HG02981 (cell line): ENCODE measurements around the gene CCDC154.
"Not testable (repeated sequence)": the region's sequence is repeated elsewhere in the genome, so short reads cannot be mapped to it uniquely, and the experiment has no call there.

Source experiments
- ATAC-seq: cut with Tn5 transposase; IDR thresholded peaks from one replicate; pipeline ENCODE4 v1.9.1; 2021; ENCODE audit warnings: mild to moderate bottlenecking, moderate library complexity; ENCODE audit not compliant: unreplicated experiment

The CCDC154 gene

DNA sequence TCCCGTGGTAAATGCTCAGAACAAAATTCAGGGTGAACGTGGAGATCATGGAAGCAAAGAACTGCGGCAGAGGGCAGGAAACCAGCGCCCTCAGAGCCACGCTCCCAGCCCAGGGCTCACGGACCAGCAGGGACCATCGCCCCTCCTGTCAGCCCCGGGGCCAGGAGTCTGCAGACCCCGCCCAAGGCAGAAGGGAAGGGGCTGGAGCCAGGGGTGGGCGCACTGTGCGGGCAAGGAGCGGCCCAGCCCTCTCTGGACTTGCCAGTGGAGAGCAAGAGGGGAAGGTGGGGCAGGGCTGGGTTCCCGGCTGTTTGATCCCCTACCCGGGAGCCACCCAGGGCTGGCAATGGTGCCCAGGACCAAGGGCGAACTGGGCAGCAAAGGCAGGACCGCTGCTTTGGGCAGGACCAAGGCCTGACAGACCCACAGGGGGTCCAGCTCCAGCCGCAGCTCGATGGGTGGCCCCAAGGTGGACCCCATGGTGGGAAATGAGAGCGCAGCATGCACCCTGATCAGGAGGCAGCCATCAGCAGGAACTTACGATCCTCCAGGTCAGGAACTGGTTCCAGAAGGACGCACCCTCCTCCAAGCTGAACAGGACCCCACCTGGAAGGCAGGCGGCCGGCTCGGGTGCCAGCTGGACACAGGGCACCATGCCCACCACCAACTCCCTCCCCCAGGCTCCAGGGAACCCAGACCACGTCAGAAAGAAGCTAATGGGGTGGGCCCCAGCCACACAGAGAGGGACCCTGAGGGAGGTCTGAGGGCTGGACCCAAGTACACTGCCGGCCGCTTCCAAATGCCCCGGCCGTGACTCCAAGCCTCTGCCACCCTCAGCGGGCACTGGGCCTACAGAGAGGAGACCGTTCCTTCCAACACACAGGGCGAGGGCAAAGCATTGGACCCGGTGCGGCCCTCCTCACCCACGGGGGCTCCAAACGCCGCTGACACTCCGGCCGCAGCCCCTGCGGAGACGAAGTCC, 11.1 kb upstream of the CCDC154 start:
- ATAC-seq: no peak

DNA sequence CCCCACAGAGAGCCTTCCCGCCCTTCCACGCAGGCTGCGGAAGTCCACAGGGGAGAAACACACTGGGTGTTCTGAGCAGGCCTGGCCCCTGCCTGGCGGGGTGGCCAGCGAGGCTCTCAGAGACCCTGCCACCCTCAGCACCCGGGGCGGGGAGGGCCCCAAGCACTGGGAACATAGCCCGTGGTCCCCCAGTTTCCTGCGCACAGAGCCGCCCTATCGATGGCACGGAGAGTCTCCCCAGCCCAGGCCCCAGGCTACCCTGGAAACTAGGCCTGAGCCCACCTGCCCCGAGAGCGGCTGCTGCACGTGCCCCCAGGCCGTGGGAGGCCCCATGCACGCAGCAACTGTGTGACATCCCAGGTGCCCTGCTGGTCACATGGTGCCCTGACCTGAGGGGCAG, 10.2 kb upstream of the CCDC154 start:
- no peak for ATAC-seq

DNA sequence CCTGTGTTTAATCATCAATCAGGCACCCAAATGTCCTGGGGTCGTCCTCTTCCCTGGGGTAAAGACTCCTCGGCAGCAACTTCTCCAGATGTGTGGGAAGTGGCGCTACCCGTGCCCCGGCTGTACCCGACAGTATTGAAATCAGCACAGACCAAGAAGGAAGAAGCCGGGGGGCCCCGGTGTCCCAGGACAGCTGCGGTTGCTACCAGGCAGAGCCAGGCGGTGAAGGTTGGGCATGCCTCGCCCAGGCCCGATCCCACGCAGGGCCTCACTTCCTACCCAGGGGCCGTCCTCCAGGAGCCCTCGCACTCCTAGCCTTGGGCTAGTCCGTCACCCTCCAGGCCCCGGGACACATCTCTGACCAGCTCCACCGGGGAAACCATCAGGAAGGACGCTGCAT, 9.0 kb upstream of the CCDC154 start:
- no peak for ATAC-seq

DNA sequence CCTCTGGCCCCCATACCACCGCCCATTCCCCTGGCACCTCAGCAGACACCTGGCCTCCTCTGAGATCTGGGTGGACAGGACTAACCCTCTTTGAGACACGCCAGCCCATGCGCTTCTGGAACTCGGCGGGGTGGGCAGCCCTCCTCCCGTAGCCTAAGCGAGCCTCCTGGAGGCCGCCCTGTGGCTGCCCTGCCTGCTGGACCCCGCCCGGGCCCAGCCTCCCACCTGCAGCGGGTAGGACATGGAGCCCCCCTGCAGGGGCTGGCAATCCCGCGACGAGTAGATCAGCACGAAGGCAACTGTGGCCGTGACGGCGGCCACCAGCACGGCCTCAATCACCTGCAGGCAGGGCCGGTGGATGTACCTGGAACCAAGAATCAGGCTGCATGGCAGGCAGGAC, 8.2 kb upstream of the CCDC154 start:
- no peak for ATAC-seq

DNA sequence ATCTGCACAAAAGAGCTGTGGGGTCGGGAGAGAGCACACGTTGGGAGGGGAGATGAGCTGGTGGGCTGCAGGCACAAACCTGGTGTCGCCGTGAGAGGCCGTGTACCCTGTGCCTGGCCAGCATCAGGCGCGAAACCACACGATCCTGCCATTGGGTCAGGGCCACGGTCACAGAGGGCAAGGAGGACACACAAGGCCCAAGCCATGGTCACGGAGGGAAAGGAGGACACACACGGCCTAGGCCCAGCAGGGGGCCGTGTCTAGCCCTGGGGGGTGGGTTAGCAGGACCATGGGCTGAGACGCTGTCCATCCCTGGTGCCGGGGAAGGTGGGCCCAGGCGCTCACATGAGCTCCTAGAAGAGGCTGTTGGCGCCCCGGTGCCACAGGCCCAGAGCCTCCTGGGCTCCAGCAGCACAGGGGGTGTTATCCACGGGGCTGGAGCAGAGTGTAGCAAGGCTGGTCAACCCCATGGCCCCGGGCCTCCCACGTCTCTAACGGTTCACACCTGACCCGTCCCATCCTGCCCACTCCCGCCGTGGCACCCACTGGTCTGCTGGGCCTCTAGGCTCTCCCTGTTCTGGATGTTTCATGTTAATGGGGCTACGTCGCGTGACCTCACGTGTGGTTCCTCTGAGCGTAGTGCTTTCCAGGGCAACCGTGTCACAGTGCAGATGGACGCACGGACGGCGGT, 7.5 kb upstream of the CCDC154 start:
- no peak for ATAC-seq

DNA sequence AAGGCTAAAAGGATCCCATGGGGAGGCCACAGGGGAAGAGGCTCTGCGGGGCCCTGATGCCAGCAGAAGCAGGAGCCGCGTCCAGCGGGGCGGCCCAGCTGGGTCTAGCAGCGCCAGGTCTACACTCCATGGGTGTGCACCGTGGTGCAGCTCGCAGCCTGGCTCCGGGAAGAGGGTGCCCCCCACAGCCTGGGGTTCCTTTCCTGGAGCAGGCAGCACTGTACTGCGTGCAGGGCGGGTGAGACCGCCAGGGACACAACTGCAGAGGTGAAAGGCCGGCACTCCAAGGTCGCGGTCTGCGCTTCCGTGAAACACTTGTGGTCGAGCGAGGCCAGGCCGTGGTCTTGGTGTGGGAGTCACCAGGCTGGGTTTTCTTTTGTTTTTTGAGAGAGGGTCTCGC, 6.5 kb upstream of the CCDC154 start:
- ATAC-seq: no peak

DNA sequence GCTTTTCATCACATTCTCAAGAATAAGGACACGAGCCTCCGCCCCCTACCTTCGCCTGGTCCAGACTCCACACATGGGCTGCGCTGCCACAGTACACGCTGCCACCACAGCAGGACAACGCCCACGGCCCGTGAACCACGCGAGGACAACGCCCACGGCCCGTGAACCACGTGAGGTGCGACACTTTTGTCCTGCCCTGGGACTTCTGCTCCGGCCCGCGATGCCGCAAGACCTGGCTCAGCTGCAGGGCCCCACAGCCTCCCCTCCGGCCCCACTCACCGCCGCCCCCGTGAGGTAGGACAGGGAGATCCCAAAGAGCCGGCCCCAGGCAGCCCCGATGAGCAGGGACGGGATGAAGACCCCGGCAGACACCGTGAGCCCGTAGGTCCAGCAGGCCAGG, 5.9 kb upstream of the CCDC154 start:
- no peak for ATAC-seq

DNA sequence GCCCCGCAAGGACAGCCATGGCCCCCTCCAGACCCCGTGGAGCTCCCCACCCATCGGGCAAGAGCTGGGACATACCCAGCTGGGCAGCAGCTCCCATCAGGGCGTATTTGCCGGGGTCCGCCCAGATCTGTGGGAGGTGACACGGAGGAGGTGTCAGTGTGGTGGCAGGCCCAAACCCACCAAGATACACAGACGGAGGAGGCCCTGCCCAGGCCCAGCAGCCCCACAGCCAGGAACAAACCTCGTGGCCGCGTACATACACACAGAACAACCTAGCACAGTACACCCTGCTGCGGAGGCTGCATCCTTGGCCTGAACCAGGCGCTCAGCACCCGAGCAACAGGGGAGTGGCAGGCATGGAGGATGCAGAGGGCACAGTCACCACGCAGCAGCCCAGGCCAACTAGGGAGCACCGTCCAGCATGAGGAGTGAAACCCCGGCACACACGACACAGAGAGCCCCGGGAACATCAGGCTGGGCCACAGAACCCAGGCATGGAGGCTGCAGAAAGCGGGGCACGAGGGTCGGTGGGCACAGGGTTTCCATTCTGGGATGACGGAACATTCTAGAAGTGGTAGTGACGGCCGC, 4.9 kb upstream of the CCDC154 start:
- ATAC-seq: no peak

DNA sequence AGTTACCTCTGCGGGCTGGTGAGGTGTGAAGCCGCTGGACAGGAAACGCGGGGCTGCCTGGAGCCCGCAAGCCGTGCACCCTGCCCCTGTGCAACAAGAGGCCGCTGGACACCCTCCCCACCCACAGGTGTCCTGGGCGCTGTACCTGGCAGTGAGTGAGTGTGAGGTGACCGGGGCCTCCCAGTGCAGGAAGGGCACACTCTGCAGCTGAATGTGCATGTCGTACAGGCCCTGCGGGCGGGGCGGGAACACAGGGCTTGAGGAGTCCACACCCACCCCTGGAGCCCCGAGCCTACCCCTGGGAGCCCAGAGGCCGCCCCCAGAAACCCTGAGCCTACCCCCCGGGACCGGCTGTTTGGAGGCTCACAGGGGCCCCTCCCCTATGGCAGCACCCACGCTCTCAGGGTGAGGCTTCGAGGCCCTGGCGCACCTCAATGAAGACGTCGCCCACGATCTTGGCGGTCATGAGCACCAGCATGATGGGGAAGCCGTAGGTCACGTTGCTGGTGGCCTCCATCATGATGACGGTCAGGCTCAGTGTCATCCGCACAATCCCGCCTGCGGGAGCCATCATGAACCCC, 4.3 kb upstream of the CCDC154 start:
- ATAC-seq: no peak

DNA sequence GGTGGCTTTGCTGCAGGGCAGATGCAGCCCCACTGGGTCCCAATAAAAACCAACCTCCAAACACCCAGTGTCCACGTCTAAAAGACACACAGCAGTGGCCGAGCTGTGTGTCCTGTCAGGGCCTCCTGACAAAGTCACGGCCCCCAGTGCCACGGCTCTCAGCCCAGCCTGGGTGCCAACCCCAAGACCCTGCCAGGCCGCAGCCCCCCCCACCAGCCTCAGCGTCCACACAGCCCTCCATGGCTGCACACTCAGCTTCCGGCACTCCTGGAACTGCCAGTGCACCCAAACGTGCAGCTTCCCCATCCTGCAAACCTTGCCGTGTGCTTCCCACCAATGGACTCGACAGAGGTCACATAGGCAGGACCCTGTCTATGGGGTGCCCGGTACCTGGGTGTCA, 3.6 kb upstream of the CCDC154 start:
- no peak for ATAC-seq

DNA sequence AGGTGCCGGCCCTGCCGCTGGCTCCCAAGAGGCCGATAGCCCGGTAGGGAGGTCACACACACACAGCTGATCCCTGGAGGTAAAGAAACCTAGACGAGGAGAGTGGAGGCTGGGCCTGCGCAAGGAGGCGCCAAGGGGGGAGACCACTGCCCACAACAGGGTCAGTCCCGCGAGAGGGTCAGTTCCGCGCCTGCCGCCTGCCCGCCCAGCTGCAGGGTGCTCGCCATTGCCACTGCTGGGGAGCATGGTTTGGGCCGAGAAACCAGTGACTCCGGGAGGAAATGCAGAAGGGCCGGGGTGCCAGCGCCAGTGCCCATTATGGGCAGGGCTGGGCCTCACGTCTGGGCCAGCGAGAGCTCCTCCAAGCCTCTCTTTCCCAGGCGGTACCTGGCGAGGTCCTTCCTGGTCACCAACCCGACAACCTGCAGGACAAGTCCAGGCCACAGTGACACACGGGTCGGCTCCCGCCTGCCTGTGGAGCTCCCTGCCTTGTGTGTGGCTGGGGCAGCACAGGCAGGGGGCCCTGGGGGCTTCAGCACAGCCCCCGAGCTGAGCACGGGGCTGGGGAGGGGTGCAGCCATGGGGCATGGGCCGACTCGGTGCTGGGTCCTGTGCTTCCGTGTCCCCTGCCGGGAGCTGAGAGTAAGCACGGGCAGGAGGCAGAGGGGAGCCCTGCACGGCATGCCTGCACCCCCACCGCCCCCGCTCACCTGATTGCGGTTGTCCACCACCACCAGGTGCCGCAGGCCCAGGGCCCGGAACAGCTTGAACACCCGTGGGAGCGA, 2.1 kb upstream of the CCDC154 start:
- ATAC-seq: no peak

DNA sequence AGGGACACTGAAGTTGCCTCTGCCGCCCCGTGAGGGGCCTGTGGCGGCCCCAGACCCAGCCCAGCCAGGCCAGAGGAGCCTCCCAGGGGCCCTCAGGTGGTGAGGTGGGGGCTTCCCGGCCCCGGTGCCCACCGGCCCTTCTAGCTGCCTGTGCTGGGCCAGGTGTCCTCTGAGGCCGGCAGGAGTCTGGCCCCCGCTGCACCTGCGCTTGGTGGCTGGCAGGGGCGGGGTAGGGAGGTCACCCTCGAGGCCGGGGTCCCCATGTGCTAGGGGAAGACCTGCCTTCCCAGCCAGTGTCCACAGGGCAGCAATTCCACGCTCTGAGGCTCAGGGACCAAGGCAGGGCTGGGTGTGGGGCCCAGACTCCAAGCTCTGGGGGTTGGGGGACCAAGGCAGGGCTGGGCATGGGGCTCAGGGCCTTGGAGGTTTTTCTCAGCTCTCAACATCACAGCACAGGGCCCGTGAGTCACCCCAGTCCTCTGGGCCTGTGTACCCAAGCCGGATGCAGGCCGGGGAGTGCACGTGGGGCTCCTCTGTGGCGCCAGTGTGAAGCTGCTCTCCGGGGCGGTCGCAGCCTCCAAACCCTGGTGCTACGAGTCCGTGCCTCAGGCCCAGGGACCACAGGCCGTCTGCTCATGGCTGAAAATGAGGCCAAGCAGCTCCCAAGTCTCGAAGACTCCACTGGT, 1.3 kb upstream of the CCDC154 start:
- no peak for ATAC-seq

DNA sequence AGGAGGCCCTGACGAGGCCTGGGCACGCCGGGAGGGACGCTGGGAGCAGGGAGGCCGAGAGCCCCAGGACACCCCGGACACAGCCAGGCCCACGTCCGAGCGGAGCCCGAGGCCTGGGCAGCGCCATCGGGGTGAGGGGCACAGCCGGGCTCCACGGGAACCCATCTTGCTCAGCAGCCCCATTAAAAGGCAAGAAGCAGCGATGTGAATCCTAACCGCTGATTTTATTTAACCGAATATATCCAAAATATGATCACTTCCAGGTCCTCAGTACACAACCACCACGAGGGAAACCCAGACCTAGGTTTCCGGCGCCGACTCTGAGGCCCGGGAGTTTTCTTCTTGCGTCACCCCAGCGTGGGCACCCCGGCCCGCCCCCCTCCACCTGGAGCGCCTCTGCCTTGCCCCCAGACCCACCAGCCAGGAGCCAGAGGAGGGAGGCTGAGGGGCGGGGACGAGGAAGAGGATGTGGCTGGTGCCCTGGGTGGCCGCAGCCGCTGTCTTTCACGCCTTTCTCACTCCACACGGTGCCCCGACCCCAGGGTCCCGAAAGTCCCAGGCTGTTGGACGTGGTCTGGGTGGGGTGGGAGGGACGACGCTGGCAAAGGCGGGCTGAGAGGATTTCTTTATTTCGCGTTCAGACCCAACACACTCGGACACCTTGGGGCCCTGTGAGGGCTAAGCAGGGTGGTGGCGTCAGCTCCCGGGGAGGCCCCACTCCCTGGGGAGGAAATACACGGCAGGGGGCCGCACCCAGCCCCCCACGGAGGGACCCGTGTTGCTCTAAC, 568 bp upstream of the CCDC154 start:
- ATAC-seq: no peak

DNA sequence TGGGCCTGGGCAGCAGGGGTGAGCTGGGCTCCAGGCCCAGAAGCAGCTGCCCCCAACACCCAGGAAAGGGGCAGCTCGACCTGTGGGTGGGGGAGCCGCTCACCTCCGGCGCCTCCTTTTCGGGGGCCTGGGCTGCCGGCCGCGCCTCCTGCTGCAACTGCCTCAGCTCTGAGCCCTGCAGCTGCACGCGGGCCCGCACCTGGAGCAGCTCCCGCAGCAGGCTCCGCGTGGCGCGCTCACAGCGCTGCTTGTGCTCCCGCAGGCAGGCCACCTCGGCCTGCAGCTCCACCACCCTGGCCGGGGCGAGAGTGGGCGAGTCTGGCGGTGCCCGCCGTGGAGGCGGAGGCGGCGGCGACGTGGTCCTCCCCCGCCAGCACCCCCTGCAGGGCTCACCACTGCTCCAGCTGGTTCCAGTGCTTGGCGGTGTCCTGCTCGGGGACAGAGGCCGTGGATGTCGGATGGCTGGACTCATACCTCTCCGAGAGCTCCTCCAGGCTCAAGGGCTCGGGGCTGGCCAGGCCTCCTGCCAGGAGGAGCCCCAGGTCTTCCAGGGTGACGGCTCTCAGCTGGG, 868 bp downstream of the CCDC154 start:
- ATAC-seq: no peak

DNA sequence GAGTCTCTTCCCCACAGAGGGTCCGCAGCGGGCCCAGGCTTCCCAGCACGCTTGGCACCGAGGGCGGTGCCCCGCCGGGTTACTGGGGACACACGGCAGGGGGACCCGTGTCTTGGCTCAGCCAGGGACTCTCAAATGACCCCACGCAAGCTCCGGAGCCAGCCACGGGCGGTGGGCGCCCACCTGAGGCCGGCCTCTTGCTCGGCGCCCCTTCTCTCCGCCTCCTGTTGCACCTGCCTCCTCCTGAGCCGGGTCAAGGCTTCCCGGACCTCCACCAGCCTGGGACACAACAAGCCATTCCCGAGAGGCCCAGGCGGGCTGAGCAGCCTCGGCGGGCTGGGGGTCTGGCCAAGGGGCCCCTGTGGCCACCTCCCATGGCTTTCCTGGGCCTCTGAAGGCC, 1.7 kb downstream of the CCDC154 start:
- ATAC-seq: no peak

DNA sequence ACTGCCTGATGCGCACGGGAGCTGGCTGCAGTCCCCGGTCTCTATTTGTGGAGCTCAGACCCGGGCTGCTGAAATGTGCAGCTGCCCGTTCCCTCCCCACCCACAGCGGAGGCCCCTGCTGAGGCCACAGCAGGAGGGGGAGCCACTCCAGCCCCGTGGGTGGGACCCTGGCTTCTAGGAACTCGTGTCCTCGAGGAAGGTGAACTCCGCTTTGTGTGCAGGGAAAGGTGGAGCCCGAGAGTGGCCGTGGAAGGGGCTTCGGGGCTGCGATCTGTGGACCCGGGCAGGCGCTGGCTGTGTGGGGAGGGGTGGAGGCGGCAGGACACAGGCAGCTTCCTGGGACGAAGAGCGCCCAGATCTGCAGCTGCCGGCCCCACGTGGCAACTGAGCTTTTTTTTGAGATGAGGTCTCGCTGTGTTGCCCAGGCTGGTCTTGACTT, 2.9 kb downstream of the CCDC154 start:
- no peak for ATAC-seq

DNA sequence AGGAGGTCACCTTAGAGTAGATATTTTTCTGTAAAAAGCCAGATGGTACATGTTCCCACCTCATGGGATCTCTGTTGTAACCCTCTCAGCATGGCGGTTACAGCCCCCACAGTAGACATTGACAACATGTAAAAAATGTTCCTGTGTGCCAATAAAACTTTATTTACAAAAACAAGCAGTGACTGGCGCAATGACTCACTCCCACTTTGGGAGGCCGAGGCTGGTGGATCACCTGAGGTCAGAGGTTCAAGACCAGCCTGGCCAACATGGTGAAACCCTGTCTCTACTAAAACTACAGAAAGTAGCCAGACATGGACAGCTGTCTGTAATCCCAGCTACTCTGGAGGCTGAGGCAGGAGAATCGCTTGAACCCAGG, 4.7 kb downstream of the CCDC154 start:
- ATAC-seq: not testable (repeated sequence)

DNA sequence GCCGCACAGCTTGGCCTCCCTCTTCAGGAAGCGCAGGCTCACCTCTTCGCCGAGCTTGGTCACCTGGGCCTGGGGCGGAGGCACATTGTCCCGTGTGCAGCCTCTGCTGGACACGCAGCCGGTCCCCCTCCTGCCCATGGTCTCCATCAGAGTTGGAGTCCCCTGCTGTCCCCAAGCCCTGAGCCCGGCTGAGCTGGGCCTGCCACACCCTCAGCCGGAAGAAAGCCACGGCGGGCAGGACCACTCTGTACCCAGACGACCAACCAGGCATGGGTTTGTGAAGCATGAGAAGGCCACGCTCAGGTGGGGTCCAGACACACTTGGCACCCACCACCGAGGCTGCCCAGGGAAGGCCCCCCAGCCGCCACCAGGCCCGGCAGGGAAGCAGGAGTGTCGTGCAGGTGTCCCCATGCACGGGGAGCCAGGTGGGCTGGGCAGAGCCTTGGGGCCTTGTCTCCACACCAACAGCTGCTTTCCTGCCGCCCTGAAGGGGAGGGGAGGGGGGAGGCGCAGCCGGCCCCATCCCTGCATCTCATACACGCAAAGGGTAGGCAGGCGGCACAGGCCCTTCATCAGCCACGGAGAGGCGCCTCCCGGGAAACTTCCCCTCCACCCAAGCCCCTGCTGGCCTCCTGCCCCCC, 5.2 kb downstream of the CCDC154 start:
- no peak for ATAC-seq
